ENCODE measurements around the gene GSE1. TPM values are rescaled to one million over a fixed set of nuclear protein-coding genes. Genes with fewer than 3 reads are reported as not detected.

GSE1 gene
- total RNA-seq, 1 experiment from 2014 or later, result 42.7 TPM

GRCh38 chr16:85579923-85580580 is 33.1 kb upstream of the GSE1 start:
- Histone ChIP-seq H3K27me3 (replicated peaks) (no peaks in the 10 kb centered on the region), H3K27ac (no peak overlapping the region), H3K9me3 (replicated peaks) (no peaks in the 10 kb centered on the region), H3K4me1 (replicated peaks) (peaks cover 13% of the 10 kb centered on the region), H3K4me3 (no peak overlapping the region), H3K36me3 (no peaks in the 10 kb centered on the region)
- no peak for DNase-seq (ENCODE audit: low read depth in 1 of 2, low spot score in 2 of 2)

- no peaks in the 10 kb centered on the region for H3K36me3 ChIP-seq
- no peaks in the 10 kb centered on the region for H3K27me3 ChIP-seq (replicated peaks)
- no peak overlapping the region for H3K4me3 ChIP-seq
- H3K27ac ChIP-seq, result no peak overlapping the region
- DNase-seq (ENCODE audit: low read depth in 1 of 2, low spot score in 2 of 2), result no peak
- H3K4me1 ChIP-seq (replicated peaks), result peaks cover 13% of the 10 kb centered on the region
- H3K9me3 ChIP-seq (replicated peaks), result no peaks in the 10 kb centered on the region
These were observed 32.4 kb upstream of the GSE1 start for GRCh38 chr16:85580684-85581083.

GRCh38 chr16:85582229-85582991 is 30.7 kb upstream of the GSE1 start:
- no peak for DNase-seq (ENCODE audit: low read depth in 1 of 2, low spot score in 2 of 2)
- Histone ChIP-seq H3K36me3 (no peaks in the 10 kb centered on the region), H3K4me1 (replicated peaks) (peaks cover 13% of the 10 kb centered on the region), H3K27ac (no peak overlapping the region), H3K27me3 (replicated peaks) (no peaks in the 10 kb centered on the region), H3K9me3 (replicated peaks) (no peaks in the 10 kb centered on the region), H3K4me3 (no peak overlapping the region)

GRCh38 chr16:85583491-85584181 is 29.5 kb upstream of the GSE1 start:
- Histone ChIP-seq H3K9me3 (replicated peaks) (no peaks in the 10 kb centered on the region), H3K4me1 (replicated peaks) (peaks cover 13% of the 10 kb centered on the region), H3K36me3 (no peaks in the 10 kb centered on the region), H3K27ac (peak overlapping the region; percentile 13; the same call in 1 of the 2 replicates), H3K27me3 (replicated peaks) (no peaks in the 10 kb centered on the region), H3K4me3 (no peak overlapping the region)
- DNase-seq (ENCODE audit: low read depth in 1 of 2, low spot score in 2 of 2), result peak in 1 of 2 experiments; percentile 36

GRCh38 chr16:85584267-85584666 is 28.9 kb upstream of the GSE1 start:
- no peak overlapping the region for H3K27ac ChIP-seq
- H3K27me3 ChIP-seq (replicated peaks), result no peaks in the 10 kb centered on the region
- DNase-seq (ENCODE audit: low read depth in 1 of 2, low spot score in 2 of 2), result no peak
- peaks cover 13% of the 10 kb centered on the region for H3K4me1 ChIP-seq (replicated peaks)
- H3K4me3 ChIP-seq, result no peak overlapping the region
- H3K36me3 ChIP-seq, result no peaks in the 10 kb centered on the region
- no peaks in the 10 kb centered on the region for H3K9me3 ChIP-seq (replicated peaks)

GRCh38 chr16:85584819-85585282 is 28.3 kb upstream of the GSE1 start:
- Histone ChIP-seq H3K4me1 (replicated peaks) (peaks cover 13% of the 10 kb centered on the region), H3K36me3 (no peaks in the 10 kb centered on the region), H3K9me3 (replicated peaks) (peaks cover 4% of the 10 kb centered on the region; the same call in 1 of the 2 replicates), H3K27me3 (replicated peaks) (no peaks in the 10 kb centered on the region), H3K27ac (no peak overlapping the region), H3K4me3 (no peak overlapping the region)
- no peak for DNase-seq (ENCODE audit: low read depth in 1 of 2, low spot score in 2 of 2)

DNA sequence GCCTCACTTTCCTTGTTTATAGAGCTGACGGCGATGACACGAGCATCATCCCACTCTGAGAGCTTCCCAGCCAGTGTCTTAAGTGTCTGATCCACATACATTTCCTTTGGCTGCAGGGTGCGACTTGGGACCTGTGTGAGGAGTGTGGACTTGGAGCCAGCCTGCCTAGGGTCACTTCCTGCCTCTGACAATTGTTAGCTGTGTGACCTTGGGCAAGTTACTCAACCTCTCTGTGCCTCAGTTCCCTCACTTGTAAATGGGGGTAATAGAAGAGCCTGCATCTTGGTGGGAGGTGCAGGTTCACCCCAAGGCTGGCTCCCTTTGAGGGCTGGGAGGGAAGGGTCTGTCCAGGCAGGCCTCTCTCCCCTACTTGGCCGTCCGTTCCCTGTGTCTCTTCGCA is 27.4 kb upstream of the GSE1 start:
- Histone ChIP-seq H3K27me3 (replicated peaks) (no peaks in the 10 kb centered on the region), H3K4me1 (replicated peaks) (peaks cover 13% of the 10 kb centered on the region), H3K27ac (no peak overlapping the region), H3K36me3 (no peaks in the 10 kb centered on the region), H3K9me3 (replicated peaks) (peaks cover 4% of the 10 kb centered on the region; the same call in 1 of the 2 replicates), H3K4me3 (no peak overlapping the region)
- DNase-seq (ENCODE audit: low read depth in 1 of 2, low spot score in 2 of 2), result no peak

DNA sequence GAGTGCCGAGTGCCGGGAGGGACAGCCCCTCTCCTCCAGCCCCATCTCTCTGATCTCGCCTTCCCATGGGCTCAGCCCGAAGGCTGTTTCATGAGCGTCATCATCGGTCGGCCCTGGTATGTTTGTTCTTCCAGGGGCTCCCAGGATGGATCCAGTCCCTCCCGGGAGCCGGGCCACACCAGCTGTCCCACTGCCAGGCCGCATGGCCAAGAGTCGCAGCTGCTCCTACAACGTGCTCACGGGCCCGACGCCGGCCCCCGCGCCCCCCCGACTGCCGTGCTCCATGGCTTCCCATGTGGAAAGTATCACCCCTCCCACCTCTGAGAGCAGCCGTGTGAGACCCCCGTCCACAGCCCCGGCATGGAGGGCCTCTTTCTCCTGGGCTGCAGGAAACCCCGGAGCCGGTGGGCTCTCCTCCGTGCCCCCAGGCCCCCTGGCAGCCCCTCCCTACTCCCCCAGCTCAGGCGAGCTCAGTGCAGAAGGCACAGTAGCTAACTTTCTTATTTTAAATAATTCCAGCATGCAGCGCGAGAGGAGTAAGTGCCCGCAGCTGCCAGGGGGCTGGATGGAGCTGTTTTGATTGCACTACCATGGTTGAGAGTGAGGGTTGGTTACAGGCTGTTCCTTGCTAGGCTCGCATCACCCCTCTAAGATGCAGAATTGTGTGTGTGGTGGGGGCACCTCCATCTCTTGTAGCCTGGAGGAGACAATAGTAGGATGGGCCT is 26.6 kb upstream of the GSE1 start:
- H3K4me1 ChIP-seq (replicated peaks), result peaks cover 13% of the 10 kb centered on the region

GRCh38 chr16:85587762-85588556 is 25.2 kb upstream of the GSE1 start:
- Histone ChIP-seq H3K4me3 (no peak overlapping the region), H3K36me3 (no peaks in the 10 kb centered on the region), H3K4me1 (replicated peaks) (peaks cover 19% of the 10 kb centered on the region), H3K27me3 (replicated peaks) (no peaks in the 10 kb centered on the region), H3K9me3 (replicated peaks) (peaks cover 4% of the 10 kb centered on the region; the same call in 1 of the 2 replicates), H3K27ac (no peak overlapping the region)
- no peak for DNase-seq (ENCODE audit: low read depth in 1 of 2, low spot score in 2 of 2)

More for the DNA sequence above, 26.6 kb upstream of the GSE1 start:
- Histone ChIP-seq H3K27ac (no peak overlapping the region), H3K27me3 (replicated peaks) (no peaks in the 10 kb centered on the region), H3K4me3 (no peak overlapping the region), H3K9me3 (replicated peaks) (peaks cover 4% of the 10 kb centered on the region; the same call in 1 of the 2 replicates), H3K36me3 (no peaks in the 10 kb centered on the region)
- no peak for DNase-seq (ENCODE audit: low read depth in 1 of 2, low spot score in 2 of 2)

GRCh38 chr16:85588562-85589503 is 24.3 kb upstream of the GSE1 start:
- H3K9me3 ChIP-seq (replicated peaks), result peaks cover 4% of the 10 kb centered on the region; the same call in 1 of the 2 replicates
- peaks cover 10% of the 10 kb centered on the region for H3K4me1 ChIP-seq (replicated peaks)
- no peak overlapping the region for H3K27ac ChIP-seq
- no peaks in the 10 kb centered on the region for H3K36me3 ChIP-seq
- no peak for DNase-seq (ENCODE audit: low read depth in 1 of 2, low spot score in 2 of 2)
- no peaks in the 10 kb centered on the region for H3K27me3 ChIP-seq (replicated peaks)
- no peak overlapping the region for H3K4me3 ChIP-seq

- DNase-seq (ENCODE audit: low read depth in 1 of 2, low spot score in 2 of 2), result no peak
- H3K27me3 ChIP-seq (replicated peaks), result no peaks in the 10 kb centered on the region
- H3K36me3 ChIP-seq, result no peaks in the 10 kb centered on the region
- H3K4me3 ChIP-seq, result no peak overlapping the region
- H3K4me1 ChIP-seq (replicated peaks), result peaks cover 7% of the 10 kb centered on the region
- peaks cover 4% of the 10 kb centered on the region; the same call in 1 of the 2 replicates for H3K9me3 ChIP-seq (replicated peaks)
- H3K27ac ChIP-seq, result no peak overlapping the region
These were observed 23.2 kb upstream of the GSE1 start for GRCh38 chr16:85589688-85590505.

Measured in SJSA1 (cell line).